GM23338 (cell line): ENCODE measurements around the gene DLG3. TPM values are rescaled to one million over a fixed set of nuclear protein-coding genes. Genes with fewer than 3 reads are reported as not detected.

Experiments used
- ATAC-seq: fragments of 200-7000 bp; cut with Tn5 transposase; 3 replicates; pipeline ENCODE4 v1.9.1; 2020
- DNase-seq: peaks from one replicate; pipeline ENCODE4 v3.0.0-alpha.2; 2015; ENCODE audit warnings: low spot score
- H2AFZ ChIP-seq: fragments of 200-600 bp; sonication (generic); 2 replicates; pipeline ENCODE4 v1.8.0; 2016; ENCODE audit warnings: antibody characterized with exemption, mild to moderate bottlenecking, moderate library complexity
- H3F3A ChIP-seq: fragments of 200-600 bp; sonication (generic); replicated peaks from 2 replicates; pipeline ENCODE4 v1.8.0; 2017; ENCODE audit warnings: antibody characterized with exemption, mixed run types, low read depth
- H3K27ac ChIP-seq: fragments of 200-600 bp; sonication (generic); 2 replicates; pipeline ENCODE4 v1.6.1; 2016; ENCODE audit warnings: low read depth
- H3K27me3 ChIP-seq: fragments of 200-600 bp; sonication (generic); 2 replicates; pipeline ENCODE4 v1.8.0; 2016; ENCODE audit warnings: mild to moderate bottlenecking, mixed run types, moderate library complexity; ENCODE audit not compliant: insufficient read depth
- H3K36me3 ChIP-seq: fragments of 200-600 bp; sonication (generic); 2 replicates; pipeline ENCODE4 v1.8.0; 2016; ENCODE audit warnings: mild to moderate bottlenecking; ENCODE audit not compliant: insufficient read depth
- H3K4me1 ChIP-seq: fragments of 200-600 bp; sonication (generic); 2 replicates; pipeline ENCODE4 v1.8.0; 2016; ENCODE audit warnings: mild to moderate bottlenecking, moderate library complexity; ENCODE audit not compliant: insufficient read depth
- H3K4me2 ChIP-seq: fragments of 200-600 bp; sonication (generic); 2 replicates; pipeline ENCODE4 v1.7.1; 2017; ENCODE audit warnings: mixed run types
- H3K4me3 ChIP-seq: fragments of 200-600 bp; sonication (generic); 2 replicates; pipeline ENCODE4 v1.6.1; 2016; ENCODE audit warnings: mixed run types
- H3K79me2 ChIP-seq: fragments of 200-600 bp; sonication (generic); replicated peaks from 2 replicates; pipeline ENCODE4 v1.8.0; 2017; ENCODE audit warnings: mild to moderate bottlenecking; ENCODE audit not compliant: insufficient read depth
- H3K9me2 ChIP-seq: fragments of 200-600 bp; sonication (generic); 2 replicates; pipeline ENCODE4 v1.8.0; 2017; ENCODE audit not compliant: insufficient read depth
- H4K20me1 ChIP-seq: fragments of 200-600 bp; sonication (generic); replicated peaks from 2 replicates; pipeline ENCODE4 v1.8.0; 2017; ENCODE audit warnings: mild to moderate bottlenecking; ENCODE audit not compliant: insufficient read depth
- H3K27ac Mint-ChIP-seq: 2 replicates; pipeline ENCODE4 v1.8.0; 2020; ENCODE audit warnings: inconsistent platforms, mild to moderate bottlenecking, moderate library complexity, mixed read lengths
- H3K27me3 Mint-ChIP-seq: 3 replicates; pipeline ENCODE4 v1.8.0; 2022; ENCODE audit warnings: low read depth, mild to moderate bottlenecking, moderate library complexity, mixed read lengths, inconsistent platforms; ENCODE audit not compliant: insufficient read depth, poor library complexity
- H3K36me3 Mint-ChIP-seq: 3 replicates; pipeline ENCODE4 v1.8.0; 2021; ENCODE audit warnings: low read depth, mild to moderate bottlenecking, inconsistent platforms, moderate library complexity, mixed read lengths
- H3K4me1 Mint-ChIP-seq: 3 replicates; pipeline ENCODE4 v1.8.0; 2020; ENCODE audit warnings: mild to moderate bottlenecking, inconsistent platforms, mixed read lengths
- H3K4me3 Mint-ChIP-seq: 3 replicates; pipeline ENCODE4 v1.8.0; 2021; ENCODE audit warnings: moderate library complexity, mild to moderate bottlenecking, inconsistent platforms, mixed read lengths
- H3K9me3 Mint-ChIP-seq: 3 replicates; pipeline ENCODE4 v1.8.0; 2020; ENCODE audit warnings: moderate library complexity, mild to moderate bottlenecking, inconsistent platforms, mixed read lengths
- CREB1 ChIP-seq: fragments of 250-450 bp; sonication (Bioruptor Pico); IDR thresholded peaks from 2 replicates; pipeline ENCODE4 v1.5.0; 2020; ENCODE audit warnings: low read depth, mild to moderate bottlenecking, moderate library complexity
- EZH2 ChIP-seq: fragments of 200-600 bp; sonication (generic); IDR thresholded peaks from one replicate; pipeline ENCODE4 v1.8.0; 2017; ENCODE audit warnings: antibody characterized with exemption, mild to moderate bottlenecking, low read depth; ENCODE audit not compliant: unreplicated experiment
- EZH2phosphoT487 ChIP-seq: fragments of 200-600 bp; sonication (generic); IDR thresholded peaks from one replicate; pipeline ENCODE4 v1.8.1; 2018; ENCODE audit warnings: antibody characterized with exemption; ENCODE audit not compliant: unreplicated experiment
- JUNB ChIP-seq: IDR thresholded peaks from one replicate; pipeline ENCODE4 v1.6.1; 2016; ENCODE audit warnings: antibody characterized with exemption; ENCODE audit not compliant: unreplicated experiment
- NANOG ChIP-seq: IDR thresholded peaks from 2 replicates; pipeline ENCODE4 v1.6.1; 2016; ENCODE audit warnings: antibody characterized with exemption, borderline replicate concordance
- POLR2AphosphoS5 ChIP-seq: IDR thresholded peaks from 2 replicates; pipeline ENCODE4 v1.6.1; 2016; ENCODE audit warnings: antibody characterized with exemption, low read depth
- STAT1 ChIP-seq: IDR thresholded peaks from one replicate; pipeline ENCODE4 v1.6.1; 2016; ENCODE audit warnings: antibody characterized with exemption; ENCODE audit not compliant: unreplicated experiment
- ZNF114 ChIP-seq: fragments of 250-450 bp; sonication (Bioruptor Pico); IDR thresholded peaks from 2 replicates; pipeline ENCODE4 v1.5.0; 2020; ENCODE audit warnings: mild to moderate bottlenecking, moderate library complexity
- ZNF331 ChIP-seq: fragments of 250-450 bp; sonication (Bioruptor Pico); IDR thresholded peaks from 2 replicates; pipeline ENCODE4 v1.5.0; 2020; ENCODE audit warnings: low read depth, mild to moderate bottlenecking, moderate library complexity
- polyA plus RNA-seq: library from polyadenylated mRNA; unstranded; fragments of >200 nt; fragmentation: Nextera tagmentation; extraction: Ambion mirVana; gene quantifications from 2 replicates; pipeline ENCODE4 v1.2.1, GENCODE V29; 2016
- total RNA-seq: library from RNA; depleted of rRNA; stranded (reverse); fragments of >200 nt; shearing (Covaris generic); gene quantifications from 2 replicates; pipeline ENCODE4 v1.2.3, GENCODE V29; 2014
- TF ChIP-seq, protein P1 (sequence below): IDR thresholded peaks from one replicate; pipeline ENCODE4 v1.6.1; 2018; ENCODE audit warnings: antibody characterized with exemption; ENCODE audit not compliant: unreplicated experiment
- TF ChIP-seq, protein P2 (sequence below): IDR thresholded peaks from 2 replicates; pipeline ENCODE4 v1.6.1; 2016; ENCODE audit warnings: antibody characterized with exemption
- TF ChIP-seq, protein P3 (sequence below): fragments of 250-450 bp; sonication (Bioruptor Pico); IDR thresholded peaks from 2 replicates; pipeline ENCODE4 v1.5.0; 2020; ENCODE audit warnings: mild to moderate bottlenecking, moderate library complexity

Gene DLG3
- total and polyA plus RNA-seq, 2 experiments from 2014 or later, result 13.0 to 61.8 TPM

DNA sequence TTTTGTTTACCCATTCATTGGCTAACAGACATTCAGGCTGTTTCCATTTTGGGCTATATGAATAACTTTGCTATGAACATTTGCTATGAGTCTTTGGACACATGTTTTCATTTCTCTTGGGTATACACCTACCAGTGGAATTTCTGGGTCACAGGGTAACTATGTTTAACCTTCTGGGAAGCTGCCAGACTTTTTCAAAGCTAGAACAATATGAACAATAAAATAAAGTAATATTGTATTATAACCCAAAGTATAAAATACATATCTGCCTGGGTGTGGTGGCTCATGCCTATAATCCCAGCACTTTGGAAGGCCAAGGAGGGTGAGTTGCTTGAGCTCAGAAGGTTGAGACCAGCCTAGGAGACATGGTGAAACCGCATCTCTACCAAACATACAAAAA lies 90.6 kb downstream of the DLG3 start:
- H3K4me1 Mint-ChIP-seq, result no peaks in the 10 kb centered on the region
- no peaks in the 10 kb centered on the region for H4K20me1 ChIP-seq
- no peak overlapping the region for H3K27ac Mint-ChIP-seq
- H3K36me3 ChIP-seq, result no peaks in the 10 kb centered on the region
- H3K36me3 Mint-ChIP-seq, result no peaks in the 10 kb centered on the region
- H3K27ac ChIP-seq, result no peak overlapping the region
- H3K4me3 Mint-ChIP-seq, result no peak overlapping the region
- H3F3A ChIP-seq, result no peaks in the 10 kb centered on the region
- H3K27me3 ChIP-seq, result no peaks in the 10 kb centered on the region
- no peak overlapping the region for H3K4me2 ChIP-seq
- H3K4me3 ChIP-seq, result no peak overlapping the region
- TF ChIP-seq EZH2 (no peak), POLR2AphosphoS5 (no peak), STAT1 (no peak), ZNF331 (no peak), ZNF114 (CRISPR knock-in tag) (no peak), JUNB (no peak), CREB1 (CRISPR knock-in tag) (no peak), EZH2phosphoT487 (no peak), NANOG (no peak)
- TF ChIP-seq, protein P1, sequence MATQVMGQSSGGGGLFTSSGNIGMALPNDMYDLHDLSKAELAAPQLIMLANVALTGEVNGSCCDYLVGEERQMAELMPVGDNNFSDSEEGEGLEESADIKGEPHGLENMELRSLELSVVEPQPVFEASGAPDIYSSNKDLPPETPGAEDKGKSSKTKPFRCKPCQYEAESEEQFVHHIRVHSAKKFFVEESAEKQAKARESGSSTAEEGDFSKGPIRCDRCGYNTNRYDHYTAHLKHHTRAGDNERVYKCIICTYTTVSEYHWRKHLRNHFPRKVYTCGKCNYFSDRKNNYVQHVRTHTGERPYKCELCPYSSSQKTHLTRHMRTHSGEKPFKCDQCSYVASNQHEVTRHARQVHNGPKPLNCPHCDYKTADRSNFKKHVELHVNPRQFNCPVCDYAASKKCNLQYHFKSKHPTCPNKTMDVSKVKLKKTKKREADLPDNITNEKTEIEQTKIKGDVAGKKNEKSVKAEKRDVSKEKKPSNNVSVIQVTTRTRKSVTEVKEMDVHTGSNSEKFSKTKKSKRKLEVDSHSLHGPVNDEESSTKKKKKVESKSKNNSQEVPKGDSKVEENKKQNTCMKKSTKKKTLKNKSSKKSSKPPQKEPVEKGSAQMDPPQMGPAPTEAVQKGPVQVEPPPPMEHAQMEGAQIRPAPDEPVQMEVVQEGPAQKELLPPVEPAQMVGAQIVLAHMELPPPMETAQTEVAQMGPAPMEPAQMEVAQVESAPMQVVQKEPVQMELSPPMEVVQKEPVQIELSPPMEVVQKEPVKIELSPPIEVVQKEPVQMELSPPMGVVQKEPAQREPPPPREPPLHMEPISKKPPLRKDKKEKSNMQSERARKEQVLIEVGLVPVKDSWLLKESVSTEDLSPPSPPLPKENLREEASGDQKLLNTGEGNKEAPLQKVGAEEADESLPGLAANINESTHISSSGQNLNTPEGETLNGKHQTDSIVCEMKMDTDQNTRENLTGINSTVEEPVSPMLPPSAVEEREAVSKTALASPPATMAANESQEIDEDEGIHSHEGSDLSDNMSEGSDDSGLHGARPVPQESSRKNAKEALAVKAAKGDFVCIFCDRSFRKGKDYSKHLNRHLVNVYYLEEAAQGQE, result no peak
- TF ChIP-seq, protein P2, sequence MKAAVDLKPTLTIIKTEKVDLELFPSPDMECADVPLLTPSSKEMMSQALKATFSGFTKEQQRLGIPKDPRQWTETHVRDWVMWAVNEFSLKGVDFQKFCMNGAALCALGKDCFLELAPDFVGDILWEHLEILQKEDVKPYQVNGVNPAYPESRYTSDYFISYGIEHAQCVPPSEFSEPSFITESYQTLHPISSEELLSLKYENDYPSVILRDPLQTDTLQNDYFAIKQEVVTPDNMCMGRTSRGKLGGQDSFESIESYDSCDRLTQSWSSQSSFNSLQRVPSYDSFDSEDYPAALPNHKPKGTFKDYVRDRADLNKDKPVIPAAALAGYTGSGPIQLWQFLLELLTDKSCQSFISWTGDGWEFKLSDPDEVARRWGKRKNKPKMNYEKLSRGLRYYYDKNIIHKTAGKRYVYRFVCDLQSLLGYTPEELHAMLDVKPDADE, result no peak
- TF ChIP-seq, protein P3, sequence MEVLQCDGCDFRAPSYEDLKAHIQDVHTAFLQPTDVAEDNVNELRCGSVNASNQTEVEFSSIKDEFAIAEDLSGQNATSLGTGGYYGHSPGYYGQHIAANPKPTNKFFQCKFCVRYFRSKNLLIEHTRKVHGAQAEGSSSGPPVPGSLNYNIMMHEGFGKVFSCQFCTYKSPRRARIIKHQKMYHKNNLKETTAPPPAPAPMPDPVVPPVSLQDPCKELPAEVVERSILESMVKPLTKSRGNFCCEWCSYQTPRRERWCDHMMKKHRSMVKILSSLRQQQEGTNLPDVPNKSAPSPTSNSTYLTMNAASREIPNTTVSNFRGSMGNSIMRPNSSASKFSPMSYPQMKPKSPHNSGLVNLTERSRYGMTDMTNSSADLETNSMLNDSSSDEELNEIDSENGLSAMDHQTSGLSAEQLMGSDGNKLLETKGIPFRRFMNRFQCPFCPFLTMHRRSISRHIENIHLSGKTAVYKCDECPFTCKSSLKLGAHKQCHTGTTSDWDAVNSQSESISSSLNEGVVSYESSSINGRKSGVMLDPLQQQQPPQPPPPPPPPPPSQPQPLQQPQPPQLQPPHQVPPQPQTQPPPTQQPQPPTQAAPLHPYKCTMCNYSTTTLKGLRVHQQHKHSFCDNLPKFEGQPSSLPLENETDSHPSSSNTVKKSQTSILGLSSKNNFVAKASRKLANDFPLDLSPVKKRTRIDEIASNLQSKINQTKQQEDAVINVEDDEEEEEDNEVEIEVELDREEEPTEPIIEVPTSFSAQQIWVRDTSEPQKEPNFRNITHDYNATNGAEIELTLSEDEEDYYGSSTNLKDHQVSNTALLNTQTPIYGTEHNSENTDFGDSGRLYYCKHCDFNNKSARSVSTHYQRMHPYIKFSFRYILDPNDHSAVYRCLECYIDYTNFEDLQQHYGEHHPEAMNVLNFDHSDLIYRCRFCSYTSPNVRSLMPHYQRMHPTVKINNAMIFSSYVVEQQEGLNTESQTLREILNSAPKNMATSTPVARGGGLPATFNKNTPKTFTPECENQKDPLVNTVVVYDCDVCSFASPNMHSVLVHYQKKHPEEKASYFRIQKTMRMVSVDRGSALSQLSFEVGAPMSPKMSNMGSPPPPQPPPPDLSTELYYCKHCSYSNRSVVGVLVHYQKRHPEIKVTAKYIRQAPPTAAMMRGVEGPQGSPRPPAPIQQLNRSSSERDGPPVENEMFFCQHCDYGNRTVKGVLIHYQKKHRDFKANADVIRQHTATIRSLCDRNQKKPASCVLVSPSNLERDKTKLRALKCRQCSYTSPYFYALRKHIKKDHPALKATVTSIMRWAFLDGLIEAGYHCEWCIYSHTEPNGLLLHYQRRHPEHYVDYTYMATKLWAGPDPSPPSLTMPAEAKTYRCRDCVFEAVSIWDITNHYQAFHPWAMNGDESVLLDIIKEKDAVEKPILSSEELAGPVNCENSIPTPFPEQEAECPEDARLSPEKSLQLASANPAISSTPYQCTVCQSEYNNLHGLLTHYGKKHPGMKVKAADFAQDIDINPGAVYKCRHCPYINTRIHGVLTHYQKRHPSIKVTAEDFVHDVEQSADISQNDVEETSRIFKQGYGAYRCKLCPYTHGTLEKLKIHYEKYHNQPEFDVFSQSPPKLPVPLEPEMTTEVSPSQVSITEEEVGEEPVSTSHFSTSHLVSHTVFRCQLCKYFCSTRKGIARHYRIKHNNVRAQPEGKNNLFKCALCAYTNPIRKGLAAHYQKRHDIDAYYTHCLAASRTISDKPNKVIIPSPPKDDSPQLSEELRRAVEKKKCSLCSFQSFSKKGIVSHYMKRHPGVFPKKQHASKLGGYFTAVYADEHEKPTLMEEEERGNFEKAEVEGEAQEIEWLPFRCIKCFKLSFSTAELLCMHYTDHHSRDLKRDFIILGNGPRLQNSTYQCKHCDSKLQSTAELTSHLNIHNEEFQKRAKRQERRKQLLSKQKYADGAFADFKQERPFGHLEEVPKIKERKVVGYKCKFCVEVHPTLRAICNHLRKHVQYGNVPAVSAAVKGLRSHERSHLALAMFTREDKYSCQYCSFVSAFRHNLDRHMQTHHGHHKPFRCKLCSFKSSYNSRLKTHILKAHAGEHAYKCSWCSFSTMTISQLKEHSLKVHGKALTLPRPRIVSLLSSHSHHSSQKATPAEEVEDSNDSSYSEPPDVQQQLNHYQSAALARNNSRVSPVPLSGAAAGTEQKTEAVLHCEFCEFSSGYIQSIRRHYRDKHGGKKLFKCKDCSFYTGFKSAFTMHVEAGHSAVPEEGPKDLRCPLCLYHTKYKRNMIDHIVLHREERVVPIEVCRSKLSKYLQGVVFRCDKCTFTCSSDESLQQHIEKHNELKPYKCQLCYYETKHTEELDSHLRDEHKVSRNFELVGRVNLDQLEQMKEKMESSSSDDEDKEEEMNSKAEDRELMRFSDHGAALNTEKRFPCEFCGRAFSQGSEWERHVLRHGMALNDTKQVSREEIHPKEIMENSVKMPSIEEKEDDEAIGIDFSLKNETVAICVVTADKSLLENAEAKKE (CRISPR knock-in tag), result no peak
- no peak overlapping the region for H2AFZ ChIP-seq
- H3K9me3 Mint-ChIP-seq, result no peaks in the 10 kb centered on the region
- no peaks in the 10 kb centered on the region for H3K79me2 ChIP-seq
- ATAC-seq (no peak), DNase-seq (no peak)
- no peaks in the 10 kb centered on the region for H3K27me3 Mint-ChIP-seq
- H3K9me2 ChIP-seq, result no peaks in the 10 kb centered on the region
- no peaks in the 10 kb centered on the region for H3K4me1 ChIP-seq
